ENCODE results near the gene MYO1A. TPM values are rescaled to one million over a fixed set of nuclear protein-coding genes. Genes with fewer than 3 reads are reported as not detected.
"Not testable (repeated sequence)": the region's sequence is repeated elsewhere in the genome, so short reads cannot be mapped to it uniquely, and the experiment has no call there.

MYO1A gene
- total and polyA plus RNA-seq, 5 donors: 0.02 to 0.43 (median 0.32) TPM; not detected in 1

- Histone ChIP-seq H3K4me1 (ENCODE audit: control insufficient read depth, insufficient read depth, low read length) (peaks cover 6% of the 10 kb centered on the region), H3K27me3 (ENCODE audit: control insufficient read depth, insufficient read depth) (no peaks in the 10 kb centered on the region), H3K27ac (ENCODE audit: low read length) (no peak overlapping the region), H3K4me3 (ENCODE audit: low read length) (no peak overlapping the region), H3K9me3 (ENCODE audit: control insufficient read depth, low read length) (no peaks in the 10 kb centered on the region)
- DNase-seq (no peak), ATAC-seq (no peak)
- WGBS: 57% methylated on average over 7 of the region's 7 CpGs
- intact Hi-C loops (cut with DNase I): loop anchor here in 3 of 4 donors (5.0 to 10.0 kb wide), 3 partner anchors 145 to 228 kb away; partner anchors contain the start of gene HSD17B6 (in 3 of the 3)
Measured at GRCh38 chr12:56989861-56990610, 59.9 kb downstream of the MYO1A start.

GRCh38 chr12:56988207-56988739, 61.7 kb downstream of the MYO1A start:
- ATAC-seq (peak; percentile 83 to 88), DNase-seq (peak; percentile 49 to 68 (median 65))
- Histone ChIP-seq H3K4me3 (ENCODE audit: low read length) (no peak overlapping the region), H3K4me1 (ENCODE audit: control insufficient read depth, insufficient read depth, low read length) (peaks cover 6% of the 10 kb centered on the region), H3K9me3 (ENCODE audit: control insufficient read depth, low read length) (no peaks in the 10 kb centered on the region), H3K27me3 (ENCODE audit: control insufficient read depth, insufficient read depth) (no peaks in the 10 kb centered on the region), H3K27ac (ENCODE audit: low read length) (no peak overlapping the region)
- intact Hi-C loops (cut with DNase I): loop anchor here in 2 of 4 donors (5.0 to 10.0 kb wide), 2 partner anchors 143 to 226 kb away; partner anchors contain the start of gene HSD17B6 (in 2 of the 2)
- 11% methylated on average over 5 of the region's 5 CpGs for WGBS

GRCh38 chr12:56987551-56988053, 62.3 kb downstream of the MYO1A start:
- Histone ChIP-seq H3K27ac (ENCODE audit: low read length) (no peak overlapping the region), H3K9me3 (ENCODE audit: control insufficient read depth, low read length) (no peaks in the 10 kb centered on the region), H3K27me3 (ENCODE audit: control insufficient read depth, insufficient read depth) (no peaks in the 10 kb centered on the region), H3K4me3 (ENCODE audit: low read length) (no peak overlapping the region), H3K4me1 (ENCODE audit: control insufficient read depth, insufficient read depth, low read length) (peaks cover 6% of the 10 kb centered on the region)
- DNase-seq (peak; percentile 80 to 91 (median 90)), ATAC-seq (peak; percentile 81 to 84)
- intact Hi-C loops (cut with DNase I): loop anchor here in 3 of 4 donors (2.0 to 10.0 kb wide), 3 partner anchors 143 to 225 kb away; partner anchors contain the start of gene HSD17B6 (in 3 of the 3)
- 23% methylated on average over 11 of the region's 11 CpGs for WGBS

- Histone ChIP-seq H3K4me1 (ENCODE audit: control insufficient read depth, insufficient read depth, low read length) (peaks cover 6% of the 10 kb centered on the region), H3K27ac (ENCODE audit: low read length) (no peak overlapping the region), H3K4me3 (ENCODE audit: low read length) (no peak overlapping the region), H3K9me3 (ENCODE audit: control insufficient read depth, low read length) (no peaks in the 10 kb centered on the region), H3K27me3 (ENCODE audit: control insufficient read depth, insufficient read depth) (no peaks in the 10 kb centered on the region)
- intact Hi-C loops (cut with DNase I): loop anchor here in 3 of 4 donors (2.0 to 10.0 kb wide), 3 partner anchors 142 to 225 kb away; partner anchors contain the start of gene HSD17B6 (in 3 of the 3)
- DNase-seq: no peak
- ATAC-seq: no peak
Measured at GRCh38 chr12:56987011-56987410, 62.9 kb downstream of the MYO1A start.

GRCh38 chr12:56985714-56986113, 64.2 kb downstream of the MYO1A start:
- 81% methylated on average over 5 of the region's 6 CpGs for WGBS
- intact Hi-C loops (cut with DNase I): loop anchor here in 3 of 4 donors (2.0 to 10.0 kb wide), 3 partner anchors 141 to 223 kb away; partner anchors contain the start of gene HSD17B6 (in 3 of the 3)

GRCh38 chr12:56983386-56983785, 66.5 kb downstream of the MYO1A start:
- Histone ChIP-seq H3K27ac (ENCODE audit: low read length) (no peak overlapping the region), H3K4me1 (ENCODE audit: control insufficient read depth, insufficient read depth, low read length) (peaks cover 6% of the 10 kb centered on the region), H3K9me3 (ENCODE audit: control insufficient read depth, low read length) (no peaks in the 10 kb centered on the region), H3K27me3 (ENCODE audit: control insufficient read depth, insufficient read depth) (no peaks in the 10 kb centered on the region), H3K4me3 (ENCODE audit: low read length) (no peak overlapping the region)
- 73% methylated on average over 4 of the region's 4 CpGs for WGBS
- intact Hi-C loops (cut with DNase I): loop anchor here in 1 of 4 donors (10.0 kb wide), 1 partner anchor 139 kb away; no protein-coding TSS in a partner anchor
- DNase-seq (no peak), ATAC-seq (no peak)

More at GRCh38 chr12:56985714-56986113, 64.2 kb downstream of the MYO1A start:
- H3K4me3 ChIP-seq (ENCODE audit: low read length); DNase-seq; H3K4me1 ChIP-seq (ENCODE audit: control insufficient read depth, insufficient read depth, low read length); H3K27ac ChIP-seq (ENCODE audit: low read length); H3K27me3 ChIP-seq (ENCODE audit: control insufficient read depth, insufficient read depth); H3K9me3 ChIP-seq (ENCODE audit: control insufficient read depth, low read length); ATAC-seq: not testable (repeated sequence)

GRCh38 chr12:56982578-56983236, 67.2 kb downstream of the MYO1A start:
- H3K9me3 ChIP-seq (ENCODE audit: control insufficient read depth, low read length); H3K27me3 ChIP-seq (ENCODE audit: control insufficient read depth, insufficient read depth); ATAC-seq; DNase-seq; H3K4me3 ChIP-seq (ENCODE audit: low read length); H3K4me1 ChIP-seq (ENCODE audit: control insufficient read depth, insufficient read depth, low read length); H3K27ac ChIP-seq (ENCODE audit: low read length): not testable (repeated sequence)
- intact Hi-C loops (cut with DNase I): loop anchor here in 1 of 4 donors (10.0 kb wide), 1 partner anchor 138 kb away; no protein-coding TSS in a partner anchor
- WGBS: 92% methylated on average over 3 of the region's 3 CpGs

GRCh38 chr12:56980941-56981530, 68.9 kb downstream of the MYO1A start:
- no peak for ATAC-seq
- WGBS: 93% methylated on average over 4 of the region's 4 CpGs
- no peak overlapping the region for H3K4me3 ChIP-seq (ENCODE audit: low read length)
- no peak overlapping the region for H3K27ac ChIP-seq (ENCODE audit: low read length)
- H3K27me3 ChIP-seq (ENCODE audit: control insufficient read depth, insufficient read depth): no peaks in the 10 kb centered on the region
- no peaks in the 10 kb centered on the region for H3K4me1 ChIP-seq (ENCODE audit: control insufficient read depth, insufficient read depth, low read length)
- intact Hi-C loops (cut with DNase I): loop anchor here in 1 of 4 donors (10.0 kb wide), 1 partner anchor 136 kb away; no protein-coding TSS in a partner anchor
- H3K9me3 ChIP-seq (ENCODE audit: control insufficient read depth, low read length): no peaks in the 10 kb centered on the region
- DNase-seq: no peak

- no peak overlapping the region for H3K4me3 ChIP-seq (ENCODE audit: low read length)
- ATAC-seq: no peak
- H3K27ac ChIP-seq (ENCODE audit: low read length): no peak overlapping the region
- H3K9me3 ChIP-seq (ENCODE audit: control insufficient read depth, low read length): no peaks in the 10 kb centered on the region
- no peaks in the 10 kb centered on the region for H3K4me1 ChIP-seq (ENCODE audit: control insufficient read depth, insufficient read depth, low read length)
- DNase-seq: no peak
- no peaks in the 10 kb centered on the region for H3K27me3 ChIP-seq (ENCODE audit: control insufficient read depth, insufficient read depth)
- intact Hi-C loops (cut with DNase I): loop anchor here in 1 of 4 donors (10.0 kb wide), 1 partner anchor 135 kb away; no protein-coding TSS in a partner anchor
- WGBS: 97% methylated on average over 6 of the region's 6 CpGs
Measured at GRCh38 chr12:56980268-56980667, 69.7 kb downstream of the MYO1A start.

GRCh38 chr12:56979628-56980027, 70.3 kb downstream of the MYO1A start:
- DNase-seq (no peak), ATAC-seq (no peak)
- Histone ChIP-seq H3K9me3 (ENCODE audit: control insufficient read depth, low read length) (no peaks in the 10 kb centered on the region), H3K4me3 (ENCODE audit: low read length) (no peak overlapping the region), H3K27ac (ENCODE audit: low read length) (no peak overlapping the region), H3K4me1 (ENCODE audit: control insufficient read depth, insufficient read depth, low read length) (no peaks in the 10 kb centered on the region), H3K27me3 (ENCODE audit: control insufficient read depth, insufficient read depth) (no peaks in the 10 kb centered on the region)
- intact Hi-C loops (cut with DNase I): loop anchor here in 1 of 4 donors (10.0 kb wide), 1 partner anchor 135 kb away; no protein-coding TSS in a partner anchor
- 97% methylated on average over 3 of the region's 3 CpGs for WGBS

Data from right cardiac atrium (tissue), 5 donors.